Liver (tissue), 9 donors: ENCODE results near the gene SORCS2. TPM values are rescaled to one million over a fixed set of nuclear protein-coding genes. Genes with fewer than 3 reads are reported as not detected.

Source experiments
- DNase-seq: peaks from one replicate; pipeline ENCODE4 v3.0.0-alpha.2; 2017; ENCODE audit warnings: low spot score
- H3K27ac ChIP-seq, 2 donors: one replicate each; pipeline ENCODE4 v1.7.0; 2013; ENCODE audit warnings: inconsistent platforms in 2 of 2, low read length in 2 of 2, control low read depth in 1 of 2, low read depth in 1 of 2, mild to moderate bottlenecking in 1 of 2
- H3K27me3 ChIP-seq, 4 donors: one replicate each; pipeline versions ENCODE4 v1.6.1 to v1.7.0; 2013; ENCODE audit warnings: low read length in 3 of 4, inconsistent platforms in 1 of 4, mild to moderate bottlenecking in 1 of 4, moderate library complexity in 1 of 4; ENCODE audit not compliant: control insufficient read depth in 4 of 4, insufficient read depth in 4 of 4
- H3K36me3 ChIP-seq, 4 donors: one replicate each; pipeline versions ENCODE4 v1.6.1 to v1.7.0; 2013; ENCODE audit warnings: low read length in 3 of 4, mild to moderate bottlenecking in 3 of 4, low read depth in 1 of 4, moderate library complexity in 1 of 4; ENCODE audit not compliant: control insufficient read depth in 4 of 4, insufficient read depth in 3 of 4
- H3K4me1 ChIP-seq, 4 donors: one replicate each; pipeline versions ENCODE4 v1.6.1 to v1.7.0; 2013; ENCODE audit warnings: low read length in 3 of 4, mild to moderate bottlenecking in 3 of 4, moderate library complexity in 1 of 4; ENCODE audit not compliant: control insufficient read depth in 4 of 4, insufficient read depth in 4 of 4
- H3K4me3 ChIP-seq, 3 donors: one replicate each; pipeline versions ENCODE4 v1.6.1 to v1.7.0; 2013; ENCODE audit warnings: low read length in 3 of 3, control low read depth in 1 of 3, low read depth in 1 of 3, mild to moderate bottlenecking in 1 of 3
- H3K9ac ChIP-seq, 2 donors: one replicate each; pipeline ENCODE4 v1.7.0; 2013; ENCODE audit warnings: low read length in 2 of 2, mild to moderate bottlenecking in 2 of 2, moderate library complexity in 2 of 2, control low read depth in 1 of 2, low read depth in 1 of 2
- H3K9me3 ChIP-seq, 4 donors: one replicate each; pipeline versions ENCODE4 v1.6.1 to v1.7.0; 2013; ENCODE audit warnings: low read length in 3 of 4; ENCODE audit not compliant: control insufficient read depth in 4 of 4
- ATF3 ChIP-seq: IDR thresholded peaks from 2 replicates; pipeline ENCODE4 v1.6.1; 2016; ENCODE audit warnings: antibody characterized with exemption
- CTCF ChIP-seq: fragments of 150-350 bp; IDR thresholded peaks from 2 replicates; pipeline ENCODE4 v1.5.1; 2017; ENCODE audit warnings: improper control_type of control experiment, low read depth, low read length; ENCODE audit not compliant: missing input control
- EGR1 ChIP-seq, 2 donors: IDR thresholded peaks; 2 replicates each; pipeline ENCODE4 v1.6.1; 2016 to 2018; ENCODE audit warnings: antibody characterized with exemption in 2 of 2, low read depth in 2 of 2
- FOXA1 ChIP-seq: IDR thresholded peaks from 2 replicates; pipeline ENCODE4 v1.6.1; 2016; ENCODE audit warnings: antibody characterized with exemption
- FOXA2 ChIP-seq: IDR thresholded peaks from 2 replicates; pipeline ENCODE4 v1.6.1; 2016; ENCODE audit warnings: antibody characterized with exemption
- GABPA ChIP-seq, 2 donors: IDR thresholded peaks in 1 of 2; conservative IDR thresholded peaks in 1 of 2; 2 replicates each; pipeline ENCODE4 v1.6.1; 2016; ENCODE audit warnings: antibody characterized with exemption in 2 of 2, mild to moderate bottlenecking in 1 of 2, moderate library complexity in 1 of 2
- HNF4A ChIP-seq, 2 donors: conservative IDR thresholded peaks; 2 replicates each; pipeline ENCODE4 v1.6.1; 2016; ENCODE audit warnings: antibody characterized with exemption in 2 of 2, mild to moderate bottlenecking in 2 of 2
- HNF4G ChIP-seq: IDR thresholded peaks from 2 replicates; pipeline ENCODE4 v1.6.1; 2016; ENCODE audit warnings: antibody characterized with exemption
- JUND ChIP-seq, 2 donors: IDR thresholded peaks; 2 replicates each; pipeline ENCODE4 v1.6.1; 2016; ENCODE audit warnings: antibody characterized with exemption in 2 of 2
- MAX ChIP-seq: IDR thresholded peaks from 2 replicates; pipeline ENCODE4 v1.6.1; 2016; ENCODE audit warnings: antibody characterized with exemption
- NR2F2 ChIP-seq: IDR thresholded peaks from 2 replicates; pipeline ENCODE4 v1.6.1; 2016; ENCODE audit warnings: antibody characterized with exemption
- REST ChIP-seq: IDR thresholded peaks from 2 replicates; pipeline ENCODE4 v1.6.1; 2016; ENCODE audit warnings: antibody characterized with exemption, mild to moderate bottlenecking
- RXRA ChIP-seq, 2 donors: IDR thresholded peaks; 2 replicates each; pipeline ENCODE4 v1.6.1; 2017 to 2018; ENCODE audit warnings: antibody characterized with exemption in 2 of 2, mild to moderate bottlenecking in 1 of 2
- SP1 ChIP-seq: IDR thresholded peaks from 2 replicates; pipeline ENCODE4 v1.6.1; 2018; ENCODE audit warnings: antibody characterized with exemption, mild to moderate bottlenecking
- TAF1 ChIP-seq: conservative IDR thresholded peaks from 2 replicates; pipeline ENCODE4 v1.6.1; 2016; ENCODE audit warnings: antibody characterized with exemption, mild to moderate bottlenecking
- YY1 ChIP-seq: IDR thresholded peaks from 2 replicates; pipeline ENCODE4 v1.6.1; 2016; ENCODE audit warnings: antibody characterized with exemption, mild to moderate bottlenecking
- ZBTB33 ChIP-seq: IDR thresholded peaks from 2 replicates; pipeline ENCODE4 v1.6.1; 2016; ENCODE audit warnings: antibody characterized with exemption
- WGBS: extraction: QIAGEN DNeasy Blood & Tissue Kit; methylation state at CpG from one replicate; pipeline ENCODE4 v1.1.7; 2013; 5-methylcytosine and 5-hydroxymethylcytosine counted together
- polyA plus RNA-seq, 2 donors: library from polyadenylated mRNA; stranded (reverse) in 1 of 2; unstranded in 1 of 2; fragments of 200-250 nt in 1 of 2; fragments of >200 nt in 1 of 2; fragmentation: Nextera tagmentation in 1 of 2; extraction: Ambion mirVana in 1 of 2; gene quantifications; one replicate each; pipeline versions ENCODE4 v1.2.1 to v1.2.3, GENCODE V29; 2013 to 2015
- total RNA-seq, 2 donors: library from RNA; depleted of rRNA; stranded (reverse); fragments of >200 nt; gene quantifications; one replicate each; pipeline ENCODE4 v1.2.3, GENCODE V29; 2014
- donor health status: healthy.
- donor health status: healthy.
- donor health status: healthy.
- donor health status: healthy.
- donor health status: healthy.

The SORCS2 gene
- total and polyA plus RNA-seq, 4 donors = 0.10 to 1.4 (median 0.92) TPM

GRCh38 chr4:7330811-7331681 lies 138.7 kb downstream of the SORCS2 start:
- Histone ChIP-seq H3K36me3 (no peaks in the 10 kb centered on the region), H3K4me1 (peaks cover 0 to 9% (median 4%) of the 10 kb centered on the region in 4 donors), H3K27me3 (no peaks in the 10 kb centered on the region), H3K9me3 (no peaks in the 10 kb centered on the region), H3K9ac (no peak overlapping the region), H3K4me3 (no peak overlapping the region), H3K27ac (no peak overlapping the region)
- DNase-seq = no peak
- 92% methylated on average over 22 of the region's 22 CpGs for whole genome bisulfite sequencing
- TF ChIP-seq YY1 = no peak
- no peak for TF ChIP-seq FOXA1
- no peak for TF ChIP-seq FOXA2
- TF ChIP-seq ZBTB33 = no peak
- TF ChIP-seq NR2F2 = no peak

GRCh38 chr4:7331682-7332000 lies 139.3 kb downstream of the SORCS2 start:
- no peaks in the 10 kb centered on the region for H3K36me3 ChIP-seq
- H3K9me3 ChIP-seq = no peaks in the 10 kb centered on the region
- H3K9ac ChIP-seq = no peak overlapping the region
- no peak for DNase-seq
- no peak overlapping the region for H3K27ac ChIP-seq
- H3K4me3 ChIP-seq = no peak overlapping the region
- TF ChIP-seq FOXA2 (no peak), REST (no peak), ZBTB33 (no peak), RXRA (IDR thresholded peaks at IDR 0.05) (no peak), CTCF (no peak), JUND (IDR thresholded peaks at IDR 0.05) (no peak), NR2F2 (no peak), MAX (no peak), TAF1 (no peak), SP1 (no peak), HNF4A (conservative IDR thresholded peaks at IDR 0.05) (no peak), GABPA (IDR thresholded peaks at IDR 0.05 in 1 of 2, conservative IDR thresholded peaks at IDR 0.05 in 1 of 2) (no peak), EGR1 (IDR thresholded peaks at IDR 0.05; ENCODE audit: low read depth in 2 of 2) (no peak), ATF3 (no peak), HNF4G (no peak)
- 94% methylated on average over 11 of the region's 11 CpGs for WGBS
- H3K4me1 ChIP-seq = peaks cover 0 to 11% (median 5%) of the 10 kb centered on the region in 4 donors
- no peaks in the 10 kb centered on the region for H3K27me3 ChIP-seq
